ENCODE results near the gene ADCY4. TPM values are rescaled to one million over a fixed set of nuclear protein-coding genes. Genes with fewer than 3 reads are reported as not detected.
"Not testable (repeated sequence)": the region's sequence is repeated elsewhere in the genome, so short reads cannot be mapped to it uniquely, and the experiment has no call there.

Gene ADCY4
- total RNA-seq, 8 experiments from 2014 or later = 0.43 to 3.7 (median 1.2) TPM

- Histone ChIP-seq H3K4me3 (no peak overlapping the region), H3K27ac (no peak overlapping the region), H3K4me1 (replicated peaks in 1 of 2) (peaks cover 3 to 6% of the 10 kb centered on the region in 2 donors)
- no peak for ATAC-seq (replicated peaks in 6 of 8)
- in situ Hi-C loops (cut with MboI; ENCODE audit: low pct_unique_long_range_greater_than_20kb in 2 of 9, low sequenced_read_pairs in 9 of 9, unreplicated experiment in 9 of 9) = no loop called here
- WGBS, 10 experiments = 73 to 100% (median 94%) methylated on average over 1 to 5 of the region's 5 CpGs; no CpG with 5 or more reads in 2 of the 10 experiments
Measured at GRCh38 chr14:24363401-24363800, 28.5 kb upstream of the ADCY4 start.

GRCh38 chr14:24362241-24362960 lies 27.5 kb upstream of the ADCY4 start:
- ATAC-seq (replicated peaks in 6 of 8) = no peak
- WGBS, 10 experiments = 0 to 80% (median 26%) methylated on average over 1 to 2 of the region's 2 CpGs; no CpG with 5 or more reads in 4 of the 10 experiments
- in situ Hi-C loops (cut with MboI; ENCODE audit: low pct_unique_long_range_greater_than_20kb in 2 of 9, low sequenced_read_pairs in 9 of 9, unreplicated experiment in 9 of 9) = no loop called here

GRCh38 chr14:24361326-24361725 lies 26.5 kb upstream of the ADCY4 start:
- no peak overlapping the region for H3K27ac ChIP-seq
- H3K4me3 ChIP-seq = no peak overlapping the region
- in situ Hi-C loops (cut with MboI; ENCODE audit: low pct_unique_long_range_greater_than_20kb in 2 of 9, low sequenced_read_pairs in 9 of 9, unreplicated experiment in 9 of 9) = no loop called here
- no peak for ATAC-seq (replicated peaks in 6 of 8)
- peaks cover 0 to 6% of the 10 kb centered on the region in 2 donors for H3K4me1 ChIP-seq (replicated peaks in 1 of 2)
- WGBS, 10 experiments = 46 to 100% (median 78%) methylated on average over 2 of the region's 2 CpGs; no CpG with 5 or more reads in 5 of the 10 experiments

More at GRCh38 chr14:24362241-24362960, 27.5 kb upstream of the ADCY4 start:
- Histone ChIP-seq H3K4me1 (replicated peaks in 1 of 2) (peaks cover 0 to 6% of the 10 kb centered on the region in 2 donors), H3K4me3 (no peak overlapping the region), H3K27ac (no peak overlapping the region)

GRCh38 chr14:24360281-24360680 lies 25.4 kb upstream of the ADCY4 start:
- Histone ChIP-seq H3K4me3 (no peak overlapping the region), H3K4me1 (replicated peaks in 1 of 2) (no peaks in the 10 kb centered on the region), H3K27ac (no peak overlapping the region)
- in situ Hi-C loops (cut with MboI; ENCODE audit: low pct_unique_long_range_greater_than_20kb in 2 of 9, low sequenced_read_pairs in 9 of 9, unreplicated experiment in 9 of 9) = no loop called here
- WGBS, 10 experiments = 61 to 100% (median 83%) methylated on average over 1 to 3 of the region's 3 CpGs; no CpG with 5 or more reads in 3 of the 10 experiments
- ATAC-seq (replicated peaks in 6 of 8) = no peak

DNA sequence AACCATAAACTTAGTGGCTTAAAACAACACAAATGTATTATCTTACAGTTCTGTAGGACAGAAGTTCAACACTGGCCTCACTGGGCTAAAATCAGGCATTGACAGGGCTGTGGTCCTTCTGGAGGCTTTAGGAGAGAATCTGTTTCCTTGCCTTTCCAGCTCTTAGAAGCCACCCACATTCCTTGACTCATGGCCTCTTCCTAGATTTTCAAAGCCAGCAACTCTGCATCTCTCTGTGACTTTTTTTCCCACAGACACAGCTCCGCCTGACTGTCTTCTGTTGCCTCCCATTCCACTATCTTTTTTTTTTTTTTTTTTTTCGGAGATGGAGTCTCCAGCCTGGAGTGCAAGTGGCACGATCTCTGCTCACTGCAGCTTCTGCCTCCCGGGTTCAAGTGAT lies 21.3 kb upstream of the ADCY4 start:
- no peak for ATAC-seq (replicated peaks in 6 of 8)
- WGBS, 10 experiments = 29 to 98% (median 60%) methylated on average over 1 to 4 of the region's 4 CpGs; no CpG with 5 or more reads in 2 of the 10 experiments
- in situ Hi-C loops (cut with MboI; ENCODE audit: low pct_unique_long_range_greater_than_20kb in 2 of 9, low sequenced_read_pairs in 9 of 9, unreplicated experiment in 9 of 9) = no loop called here
- Histone ChIP-seq H3K4me3 (no peak overlapping the region), H3K4me1 (replicated peaks in 1 of 2) (no peaks in the 10 kb centered on the region), H3K27ac (no peak overlapping the region)

DNA sequence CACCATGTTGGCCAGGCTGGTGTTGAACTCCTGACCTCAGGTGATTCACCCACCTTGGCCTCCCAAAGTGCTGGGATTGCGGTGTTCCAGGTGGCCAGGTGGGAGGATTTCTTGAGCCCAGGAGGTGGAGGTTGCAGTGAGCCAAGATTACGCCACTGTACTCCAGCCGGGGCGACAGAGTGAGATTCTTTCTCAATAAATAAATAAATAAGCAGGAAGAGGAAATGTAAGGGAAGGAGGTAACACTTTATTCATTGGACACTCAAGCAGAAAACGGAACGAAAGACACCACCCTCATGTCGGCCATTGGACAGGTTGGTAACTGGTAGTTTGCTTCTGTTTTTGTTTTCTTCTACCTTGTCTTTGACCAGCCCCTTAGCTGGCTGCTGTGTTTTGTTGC lies 20.1 kb upstream of the ADCY4 start:
- in situ Hi-C loops (cut with MboI; ENCODE audit: low pct_unique_long_range_greater_than_20kb in 2 of 9, low sequenced_read_pairs in 9 of 9, unreplicated experiment in 9 of 9) = no loop called here
- Histone ChIP-seq H3K27ac (no peak overlapping the region), H3K4me3 (no peak overlapping the region), H3K4me1 (replicated peaks in 1 of 2) (no peaks in the 10 kb centered on the region)
- no peak for ATAC-seq (replicated peaks in 6 of 8)
- WGBS, 10 experiments = 82 to 100% (median 87%) methylated on average over 3 to 7 of the region's 7 CpGs; no CpG with 5 or more reads in 3 of the 10 experiments

GRCh38 chr14:24354482-24354825 lies 19.6 kb upstream of the ADCY4 start:
- WGBS, 10 experiments = 0 to 100% (median 73%) methylated on average over 1 to 3 of the region's 3 CpGs; no CpG with 5 or more reads in 4 of the 10 experiments
- peak in 2 of 8 experiments; percentile 58 to 59 for ATAC-seq (replicated peaks in 6 of 8)
- in situ Hi-C loops (cut with MboI; ENCODE audit: low pct_unique_long_range_greater_than_20kb in 2 of 9, low sequenced_read_pairs in 9 of 9, unreplicated experiment in 9 of 9) = not testable (repeated sequence)

DNA sequence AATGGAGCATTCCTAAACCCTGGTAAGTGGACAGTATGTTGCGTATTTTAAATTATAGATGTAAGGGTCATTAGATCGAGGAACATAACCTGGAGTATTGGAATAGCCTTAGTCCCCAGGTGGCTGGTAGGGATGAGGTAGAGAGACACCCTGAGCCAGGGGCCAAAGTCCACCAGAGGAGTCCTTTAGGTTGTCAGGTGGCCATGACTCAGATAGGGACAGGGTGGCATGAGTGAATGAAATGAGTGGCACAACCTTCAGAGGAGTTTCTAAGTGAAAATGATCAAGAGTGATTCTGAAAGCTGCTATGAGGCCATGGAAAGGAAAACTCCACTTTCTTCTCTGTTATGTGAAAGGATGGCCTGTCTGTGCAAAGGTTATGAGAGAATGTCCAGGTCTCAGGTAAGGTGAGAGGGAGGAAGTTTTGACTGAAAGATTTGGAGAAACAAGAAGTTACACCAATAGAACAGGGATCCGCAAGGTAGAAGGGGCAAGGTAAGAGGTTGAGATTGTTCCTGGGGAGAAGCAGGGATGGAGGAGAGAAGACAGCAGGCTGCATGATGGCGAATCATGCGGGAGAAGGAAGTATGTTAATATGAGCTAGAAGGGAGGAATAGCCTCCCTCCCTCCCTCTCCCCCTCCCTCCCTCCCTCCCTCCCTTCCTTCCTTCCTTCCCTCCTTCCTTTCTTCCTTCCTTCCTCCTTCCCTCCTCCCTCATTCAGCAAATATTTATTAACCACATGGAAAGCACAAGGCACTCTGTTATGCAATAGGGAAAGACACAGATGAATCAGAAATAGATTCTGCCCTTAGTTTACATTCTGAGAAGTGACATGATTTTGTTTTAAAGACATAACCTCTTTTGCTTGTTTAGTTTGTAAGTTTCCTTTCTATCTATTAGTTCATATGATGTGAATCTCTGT lies 18.9 kb upstream of the ADCY4 start:
- peak in 3 of 8 experiments; percentile 50 to 95 (median 94) for ATAC-seq (replicated peaks in 6 of 8)
- no peak overlapping the region for H3K27ac ChIP-seq
- no peaks in the 10 kb centered on the region for H3K4me1 ChIP-seq (replicated peaks in 1 of 2)
- in situ Hi-C loops (cut with MboI; ENCODE audit: low pct_unique_long_range_greater_than_20kb in 2 of 9, low sequenced_read_pairs in 9 of 9, unreplicated experiment in 9 of 9) = no loop called here
- WGBS, 10 experiments = 58 to 100% (median 84%) methylated on average over 1 to 5 of the region's 5 CpGs; no CpG with 5 or more reads in 2 of the 10 experiments
- H3K4me3 ChIP-seq = no peak overlapping the region

More at GRCh38 chr14:24354482-24354825, 19.6 kb upstream of the ADCY4 start:
- not testable (repeated sequence) for H3K4me3 ChIP-seq; H3K27ac ChIP-seq; H3K4me1 ChIP-seq (replicated peaks in 1 of 2)

- no peak overlapping the region for H3K27ac ChIP-seq
- H3K4me3 ChIP-seq = no peak overlapping the region
- ATAC-seq (replicated peaks in 6 of 8) = peak in 3 of 8 experiments; percentile 12 to 84 (median 16)
- in situ Hi-C loops (cut with MboI; ENCODE audit: low pct_unique_long_range_greater_than_20kb in 2 of 9, low sequenced_read_pairs in 9 of 9, unreplicated experiment in 9 of 9) = no loop called here
- WGBS, 10 experiments = 8 to 80% (median 43%) methylated on average over 1 to 4 of the region's 4 CpGs; no CpG with 5 or more reads in 3 of the 10 experiments
- no peaks in the 10 kb centered on the region for H3K4me1 ChIP-seq (replicated peaks in 1 of 2)
Measured at GRCh38 chr14:24351517-24351916, 16.6 kb upstream of the ADCY4 start.

- WGBS, 10 experiments = 29 to 71% (median 64%) methylated on average over 1 to 5 of the region's 5 CpGs
- in situ Hi-C loops (cut with MboI; ENCODE audit: low pct_unique_long_range_greater_than_20kb in 2 of 9, low sequenced_read_pairs in 9 of 9, unreplicated experiment in 9 of 9) = loop anchor here in 4 of 9 experiments (25.0 kb wide), 1 partner anchor 88 kb away; the partner anchor contains the start of genes CBLN3 (in 4 of the 4), KHNYN (in 4 of the 4) and SDR39U1 (in 4 of the 4)
- Histone ChIP-seq H3K27ac (no peak overlapping the region), H3K4me3 (no peak overlapping the region), H3K4me1 (replicated peaks in 1 of 2) (no peaks in the 10 kb centered on the region)
- ATAC-seq (replicated peaks in 6 of 8) = no peak
Measured at GRCh38 chr14:24349742-24350141, 14.9 kb upstream of the ADCY4 start.

DNA sequence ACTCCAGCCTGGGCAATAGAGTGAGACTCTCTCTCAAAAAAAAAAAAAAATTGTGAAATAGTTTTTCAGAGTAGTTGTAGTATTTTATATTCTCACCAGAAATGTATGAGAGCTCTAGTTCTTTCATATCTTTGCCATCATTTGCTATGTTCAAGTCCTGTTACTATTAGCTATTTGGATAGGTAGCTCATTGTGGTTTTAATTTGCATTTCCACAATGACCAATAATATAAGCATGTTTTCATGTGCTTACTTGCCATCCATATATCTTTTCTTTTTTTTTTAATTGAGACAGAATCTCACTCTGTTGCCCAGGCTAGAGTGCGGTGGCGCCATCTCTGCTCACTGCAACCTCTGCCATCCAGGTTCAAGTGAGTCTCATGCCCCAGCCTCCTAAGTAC lies 13.3 kb upstream of the ADCY4 start:
- ATAC-seq (replicated peaks in 6 of 8) = no peak
- H3K27ac ChIP-seq = no peak overlapping the region
- no peaks in the 10 kb centered on the region for H3K4me1 ChIP-seq (replicated peaks in 1 of 2)
- no peak overlapping the region for H3K4me3 ChIP-seq
- in situ Hi-C loops (cut with MboI; ENCODE audit: low pct_unique_long_range_greater_than_20kb in 2 of 9, low sequenced_read_pairs in 9 of 9, unreplicated experiment in 9 of 9) = loop anchor here in 4 of 9 experiments (25.0 kb wide), 1 partner anchor 89 kb away; the partner anchor contains the start of genes CBLN3 (in 4 of the 4), KHNYN (in 4 of the 4) and SDR39U1 (in 4 of the 4)
- 71 to 100% (median 88%) methylated on average over 2 of the region's 2 CpGs; no CpG with 5 or more reads in 4 of the 10 experiments for WGBS, 10 experiments

DNA sequence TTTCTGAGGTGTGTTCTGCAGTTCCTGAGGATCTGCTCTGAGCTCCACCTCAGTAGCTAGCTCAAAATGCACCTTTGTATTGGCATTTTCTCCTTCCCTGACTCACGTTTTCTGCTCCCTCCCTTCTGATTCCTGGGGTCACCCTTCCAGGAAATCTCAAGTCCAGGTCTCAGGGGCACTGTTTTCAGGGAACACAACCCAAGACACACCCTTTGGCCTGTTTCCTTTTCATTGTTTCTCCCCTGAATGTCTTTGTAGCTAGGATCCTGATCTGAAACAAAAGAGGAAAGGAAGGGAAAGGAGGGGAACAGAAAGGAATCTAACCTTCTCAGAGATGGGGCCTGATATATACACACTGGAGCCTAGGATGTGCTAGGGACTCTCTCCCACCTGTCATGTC lies 12.3 kb upstream of the ADCY4 start:
- Histone ChIP-seq H3K4me3 (no peak overlapping the region), H3K4me1 (replicated peaks in 1 of 2) (no peaks in the 10 kb centered on the region), H3K27ac (no peak overlapping the region)
- no peak for ATAC-seq (replicated peaks in 6 of 8)
- in situ Hi-C loops (cut with MboI; ENCODE audit: low pct_unique_long_range_greater_than_20kb in 2 of 9, low sequenced_read_pairs in 9 of 9, unreplicated experiment in 9 of 9) = loop anchor here in 4 of 9 experiments (25.0 kb wide), 1 partner anchor 90 kb away; the partner anchor contains the start of genes CBLN3 (in 4 of the 4), KHNYN (in 4 of the 4) and SDR39U1 (in 4 of the 4)
- 11 to 20% (median 17%) methylated on average over 1 of the region's 1 CpG; no CpG with 5 or more reads in 6 of the 10 experiments for WGBS, 10 experiments

Data from motor neuron (in vitro differentiated cells).